Neural cell (in vitro differentiated cells): ENCODE measurements around the gene AGBL4. TPM values are rescaled to one million over a fixed set of nuclear protein-coding genes. Genes with fewer than 3 reads are reported as not detected.
A peak's percentile ranks its signal among the peaks of the same experiment; 100 is the strongest.

Experiments used
- H2AFZ ChIP-seq: fragments of 200-600, 300-800 bp; sonication (generic), shearing (Covaris generic); 2 replicates; pipeline ENCODE4 v1.6.0; 2014; ENCODE audit warnings: low read depth, mild to moderate bottlenecking, antibody characterized with exemption, low read length, moderate library complexity
- H3F3A ChIP-seq: fragments of 200-600 bp; shearing (Covaris generic); 2 replicates; pipeline ENCODE4 v1.6.1; 2016; ENCODE audit warnings: mild to moderate bottlenecking, moderate library complexity, mixed read lengths, antibody characterized with exemption, low read length; ENCODE audit not compliant: insufficient read depth, poor library complexity, severe bottlenecking
- H3K27ac ChIP-seq: fragments of 200-600, 300-800 bp; sonication (generic), shearing (Covaris generic); 2 replicates; pipeline ENCODE4 v1.5.1; 2014; ENCODE audit warnings: mild to moderate bottlenecking, low read length, moderate library complexity
- H3K27me3 ChIP-seq: fragments of 300-800, 200-600 bp; sonication (generic), shearing (Covaris generic); 2 replicates; pipeline ENCODE4 v1.6.0; 2014; ENCODE audit warnings: mild to moderate bottlenecking, low read depth, low read length, moderate library complexity; ENCODE audit not compliant: insufficient read depth
- H3K36me3 ChIP-seq: fragments of 300-800, 200-600 bp; sonication (generic), shearing (Covaris generic); 2 replicates; pipeline ENCODE4 v1.5.1; 2014; ENCODE audit warnings: mild to moderate bottlenecking, antibody characterized with exemption, low read length, moderate library complexity; ENCODE audit not compliant: insufficient read depth
- H3K4me2 ChIP-seq: fragments of 300-800, 200-600 bp; sonication (generic), shearing (Covaris generic); 2 replicates; pipeline ENCODE4 v1.6.0; 2014; ENCODE audit warnings: mild to moderate bottlenecking, low read length
- H3K4me3 ChIP-seq: fragments of 300-800, 200-600 bp; sonication (generic), shearing (Covaris generic); 2 replicates; pipeline ENCODE4 v1.5.1; 2014; ENCODE audit warnings: mild to moderate bottlenecking, low read length, moderate library complexity
- H3K79me2 ChIP-seq: fragments of 200-600 bp; shearing (Covaris generic); replicated peaks from 2 replicates; pipeline ENCODE4 v1.6.0; 2014; ENCODE audit warnings: mild to moderate bottlenecking, low read length, moderate library complexity; ENCODE audit not compliant: insufficient read depth
- H3K9ac ChIP-seq: fragments of 300-800, 200-600 bp; sonication (generic), shearing (Covaris generic); 2 replicates; pipeline ENCODE4 v1.6.1; 2016; ENCODE audit warnings: mild to moderate bottlenecking, low read length, mixed read lengths
- H3K9me2 ChIP-seq: fragments of 200-600 bp; shearing (Covaris generic); 2 replicates; pipeline ENCODE4 v1.6.1; 2016; ENCODE audit warnings: mild to moderate bottlenecking, low read length, mixed read lengths; ENCODE audit not compliant: insufficient read depth
- H3K9me3 ChIP-seq: fragments of 200-600, 300-800 bp; sonication (generic), shearing (Covaris generic); 2 replicates; pipeline ENCODE4 v1.6.1; 2016; ENCODE audit warnings: mild to moderate bottlenecking, mixed run types, low read length, moderate library complexity, mixed read lengths
- H4K20me1 ChIP-seq: fragments of 200-600 bp; shearing (Covaris generic); 2 replicates; pipeline ENCODE4 v1.6.1; 2016; ENCODE audit warnings: mild to moderate bottlenecking, mixed run types; ENCODE audit not compliant: insufficient read depth
- CTCF ChIP-seq: fragments of 450-650 bp; IDR thresholded peaks from 2 replicates; pipeline ENCODE4 v1.5.1; 2014; ENCODE audit warnings: antibody characterized with exemption, mild to moderate bottlenecking, moderate library complexity; ENCODE audit not compliant: poor library complexity, severe bottlenecking
- EP300 ChIP-seq: fragments of 450-650 bp; conservative IDR thresholded peaks from 2 replicates; pipeline ENCODE4 v1.6.1; 2014; ENCODE audit warnings: antibody characterized with exemption, mild to moderate bottlenecking, moderate library complexity; ENCODE audit not compliant: poor library complexity, severe bottlenecking
- EZH2 ChIP-seq: fragments of 200-600, 300-800 bp; shearing (Covaris generic), sonication (generic); IDR thresholded peaks from 2 replicates; pipeline ENCODE4 v1.6.1; 2014; ENCODE audit warnings: antibody characterized with exemption, low read length, borderline replicate concordance, mild to moderate bottlenecking; ENCODE audit not compliant: insufficient read depth, poor library complexity, severe bottlenecking
- MXI1 ChIP-seq: fragments of 450-650 bp; conservative IDR thresholded peaks from 2 replicates; pipeline ENCODE4 v1.6.1; 2014; ENCODE audit warnings: antibody characterized with exemption, mild to moderate bottlenecking; ENCODE audit not compliant: poor library complexity, severe bottlenecking
- POLR2AphosphoS5 ChIP-seq: IDR thresholded peaks from 2 replicates; pipeline ENCODE4 v1.6.1; 2012
- RAD21 ChIP-seq: fragments of 450-650 bp; conservative IDR thresholded peaks from 2 replicates; pipeline ENCODE4 v1.6.1; 2014; ENCODE audit warnings: antibody characterized with exemption, mild to moderate bottlenecking, moderate library complexity
- REST ChIP-seq: IDR thresholded peaks from 2 replicates; pipeline ENCODE4 v1.6.1; 2012; ENCODE audit warnings: borderline replicate concordance
- SMC3 ChIP-seq: fragments of 450-650 bp; conservative IDR thresholded peaks from 2 replicates; pipeline ENCODE4 v1.6.1; 2014; ENCODE audit warnings: antibody characterized with exemption, mild to moderate bottlenecking, moderate library complexity; ENCODE audit not compliant: poor library complexity
- TAF1 ChIP-seq: IDR thresholded peaks from 2 replicates; pipeline ENCODE4 v1.6.1; 2012; ENCODE audit warnings: low read depth
- polyA plus RNA-seq: library from polyadenylated mRNA; depleted of rRNA; stranded (reverse); fragments of >200 nt; gene quantifications from 2 replicates; pipeline ENCODE4 v1.2.3, GENCODE V29; 2014

Gene AGBL4
- polyA plus RNA-seq, 1 donor from 2014 or later: 1.3 TPM

- TF ChIP-seq EZH2 (no peak), RAD21 (no peak), EP300 (no peak), TAF1 (no peak), MXI1 (no peak), POLR2AphosphoS5 (no peak), REST (no peak), SMC3 (no peak), CTCF (no peak)
- Histone ChIP-seq H3K79me2 (no peaks in the 10 kb centered on the region), H3K27me3 (no peaks in the 10 kb centered on the region), H4K20me1 (no peaks in the 10 kb centered on the region), H3F3A (no peaks in the 10 kb centered on the region), H3K9me3 (no peaks in the 10 kb centered on the region), H3K4me3 (no peak overlapping the region), H3K9me2 (no peaks in the 10 kb centered on the region), H3K36me3 (no peaks in the 10 kb centered on the region), H3K27ac (no peak overlapping the region), H3K4me2 (no peak overlapping the region), H2AFZ (no peak overlapping the region), H3K9ac (no peak overlapping the region)
Measured at GRCh38 chr1:48611841-48612240, 1411.9 kb downstream of the AGBL4 start.

GRCh38 chr1:48610628-48611542 lies 1412.9 kb downstream of the AGBL4 start:
- no peaks in the 10 kb centered on the region for H3K36me3 ChIP-seq
- no peaks in the 10 kb centered on the region for H3F3A ChIP-seq
- no peaks in the 10 kb centered on the region for H3K79me2 ChIP-seq
- H3K4me3 ChIP-seq: no peak overlapping the region
- peak overlapping the region; percentile 31 for H3K9ac ChIP-seq
- no peaks in the 10 kb centered on the region for H3K9me2 ChIP-seq
- peak overlapping the region; percentile 4 for H2AFZ ChIP-seq
- no peaks in the 10 kb centered on the region for H3K27me3 ChIP-seq
- TF ChIP-seq POLR2AphosphoS5 (peak; percentile 7), REST (peak; percentile 87), TAF1 (no peak), RAD21 (peak; percentile 8)
- H3K4me2 ChIP-seq: peak overlapping the region; percentile 34
- H4K20me1 ChIP-seq: no peaks in the 10 kb centered on the region
- H3K9me3 ChIP-seq: no peaks in the 10 kb centered on the region
- H3K27ac ChIP-seq: peak overlapping the region; percentile 48
